Transverse colon (tissue), 4 donors: ENCODE results near the gene SLAMF8.

Experiments
- POLR2A ChIP-seq: fragments of 450-650 bp; IDR thresholded peaks from one replicate; pipeline ENCODE4 v1.6.1; 2016; ENCODE audit warnings: antibody characterized with exemption, mild to moderate bottlenecking, moderate library complexity
- POLR2AphosphoS5 ChIP-seq, 3 donors: sonication (generic); formaldehyde crosslinking; IDR thresholded peaks; one replicate each; pipeline ENCODE4 v1.6.1; 2016; ENCODE audit warnings: antibody characterized with exemption in 3 of 3
- TF ChIP-seq, protein P1 (sequence below), 5 experiments: fragments of 200-600 bp in 3 of 5; fragments of 450-650 bp in 2 of 5; sonication (generic) in 3 of 5; IDR thresholded peaks; 1 replicate in 2 of 5; 2 replicates in 3 of 5; pipeline ENCODE4 v1.5.1; 2016 to 2017; ENCODE audit warnings: antibody characterized with exemption in 5 of 5, inconsistent platforms in 3 of 5, mild to moderate bottlenecking in 2 of 5, moderate library complexity in 1 of 5

DNA sequence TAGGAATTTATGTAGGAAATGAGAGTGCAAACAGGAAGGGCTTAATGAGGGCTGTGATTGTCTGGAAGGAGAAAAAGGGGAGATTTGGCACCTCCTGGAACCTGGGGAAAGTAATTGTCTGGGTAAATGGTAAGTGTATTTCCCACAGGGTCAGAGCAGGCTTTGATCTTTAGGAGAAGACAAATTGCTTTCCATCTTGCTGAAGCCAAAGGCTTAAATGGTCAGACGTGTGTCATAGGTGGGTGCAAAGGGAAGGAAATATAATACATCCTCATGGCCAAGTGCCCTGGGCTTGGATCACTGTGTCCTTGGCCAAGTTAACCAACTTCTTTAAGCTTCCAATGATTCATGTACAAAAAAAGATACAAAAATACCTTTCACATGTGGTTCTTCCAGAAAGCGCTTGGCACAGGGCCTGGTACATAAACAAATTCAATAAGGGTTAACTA, 47.2 kb upstream of the SLAMF8 start:
- TF ChIP-seq POLR2A: no peak
- TF ChIP-seq, protein P1, sequence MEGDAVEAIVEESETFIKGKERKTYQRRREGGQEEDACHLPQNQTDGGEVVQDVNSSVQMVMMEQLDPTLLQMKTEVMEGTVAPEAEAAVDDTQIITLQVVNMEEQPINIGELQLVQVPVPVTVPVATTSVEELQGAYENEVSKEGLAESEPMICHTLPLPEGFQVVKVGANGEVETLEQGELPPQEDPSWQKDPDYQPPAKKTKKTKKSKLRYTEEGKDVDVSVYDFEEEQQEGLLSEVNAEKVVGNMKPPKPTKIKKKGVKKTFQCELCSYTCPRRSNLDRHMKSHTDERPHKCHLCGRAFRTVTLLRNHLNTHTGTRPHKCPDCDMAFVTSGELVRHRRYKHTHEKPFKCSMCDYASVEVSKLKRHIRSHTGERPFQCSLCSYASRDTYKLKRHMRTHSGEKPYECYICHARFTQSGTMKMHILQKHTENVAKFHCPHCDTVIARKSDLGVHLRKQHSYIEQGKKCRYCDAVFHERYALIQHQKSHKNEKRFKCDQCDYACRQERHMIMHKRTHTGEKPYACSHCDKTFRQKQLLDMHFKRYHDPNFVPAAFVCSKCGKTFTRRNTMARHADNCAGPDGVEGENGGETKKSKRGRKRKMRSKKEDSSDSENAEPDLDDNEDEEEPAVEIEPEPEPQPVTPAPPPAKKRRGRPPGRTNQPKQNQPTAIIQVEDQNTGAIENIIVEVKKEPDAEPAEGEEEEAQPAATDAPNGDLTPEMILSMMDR (IDR thresholded peaks at IDR 0.05): no peak
- no peak for TF ChIP-seq POLR2AphosphoS5 (IDR thresholded peaks at IDR 0.05)
